HG03565 (cell line): ENCODE data around the gene AKAP8.
"Not testable (repeated sequence)": the region's sequence is repeated elsewhere in the genome, so short reads cannot be mapped to it uniquely, and the experiment has no call there.

ENCODE experiments used
- ATAC-seq: cut with Tn5 transposase; IDR thresholded peaks from one replicate; pipeline ENCODE4 v1.9.1; 2021; ENCODE audit warnings: mild to moderate bottlenecking, moderate library complexity; ENCODE audit not compliant: unreplicated experiment

AKAP8 gene

GRCh38 chr19:15374105-15374651 lies 5.4 kb downstream of the AKAP8 start:
- no peak for ATAC-seq

DNA sequence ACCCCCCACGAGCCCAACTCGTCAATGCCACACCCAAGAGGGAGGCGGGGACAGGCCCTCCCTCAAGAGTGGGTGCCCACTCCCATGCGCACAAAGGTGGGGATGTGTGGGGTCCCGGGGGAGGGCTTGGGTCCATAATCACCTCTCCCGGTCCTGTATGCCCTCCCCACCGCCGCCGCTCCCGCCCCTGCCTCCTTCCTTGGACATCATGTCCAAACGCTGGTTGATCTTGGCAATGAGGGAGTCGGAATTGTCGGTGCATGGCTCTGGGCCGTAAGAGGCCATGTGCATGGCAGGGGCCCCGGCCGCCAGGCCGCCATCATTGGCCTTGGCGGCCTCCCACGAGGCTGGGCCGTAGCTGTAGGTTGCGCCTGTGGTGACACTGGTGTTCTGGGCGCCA lies 5.9 kb downstream of the AKAP8 start:
- ATAC-seq: no peak

- no peak for ATAC-seq
These were observed 6.7 kb downstream of the AKAP8 start for GRCh38 chr19:15372891-15373301.

- ATAC-seq: no peak
These were observed 7.1 kb downstream of the AKAP8 start for GRCh38 chr19:15372470-15372869.

DNA sequence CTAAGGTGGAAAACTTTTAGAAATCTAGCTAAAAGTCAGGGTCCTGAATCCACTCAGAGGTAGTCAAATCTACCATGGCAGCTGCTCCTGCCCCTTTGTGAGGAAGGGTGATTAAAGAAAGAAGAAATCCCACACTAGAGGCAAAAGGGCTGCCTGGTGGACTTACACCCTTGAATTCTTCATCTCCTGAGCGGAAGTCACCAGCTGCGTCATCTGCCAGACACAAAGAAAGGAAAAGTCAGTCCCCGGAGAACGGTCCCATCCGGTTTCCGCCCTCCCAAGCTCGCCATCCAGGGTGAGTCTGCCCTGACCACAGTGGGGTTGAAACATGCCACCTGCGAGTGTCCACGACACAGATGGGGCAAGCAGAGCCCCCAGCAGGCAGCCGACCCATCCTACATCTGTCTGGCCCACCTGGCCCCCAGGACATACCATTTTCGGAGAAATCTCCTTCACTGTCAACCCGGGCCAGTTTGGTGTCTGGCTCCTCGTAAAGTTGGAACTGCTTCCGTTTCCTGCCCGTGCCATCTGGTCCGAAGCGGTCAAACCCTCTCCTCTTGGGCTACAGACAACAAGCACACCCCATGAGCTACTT lies 7.7 kb downstream of the AKAP8 start:
- no peak for ATAC-seq

- ATAC-seq: no peak
These were observed 8.5 kb downstream of the AKAP8 start for GRCh38 chr19:15371119-15371518.

- ATAC-seq: no peak
These were observed 10.0 kb downstream of the AKAP8 start for GRCh38 chr19:15369594-15369891.

- ATAC-seq: no peak
These were observed 10.6 kb downstream of the AKAP8 start for GRCh38 chr19:15368798-15369593.

DNA sequence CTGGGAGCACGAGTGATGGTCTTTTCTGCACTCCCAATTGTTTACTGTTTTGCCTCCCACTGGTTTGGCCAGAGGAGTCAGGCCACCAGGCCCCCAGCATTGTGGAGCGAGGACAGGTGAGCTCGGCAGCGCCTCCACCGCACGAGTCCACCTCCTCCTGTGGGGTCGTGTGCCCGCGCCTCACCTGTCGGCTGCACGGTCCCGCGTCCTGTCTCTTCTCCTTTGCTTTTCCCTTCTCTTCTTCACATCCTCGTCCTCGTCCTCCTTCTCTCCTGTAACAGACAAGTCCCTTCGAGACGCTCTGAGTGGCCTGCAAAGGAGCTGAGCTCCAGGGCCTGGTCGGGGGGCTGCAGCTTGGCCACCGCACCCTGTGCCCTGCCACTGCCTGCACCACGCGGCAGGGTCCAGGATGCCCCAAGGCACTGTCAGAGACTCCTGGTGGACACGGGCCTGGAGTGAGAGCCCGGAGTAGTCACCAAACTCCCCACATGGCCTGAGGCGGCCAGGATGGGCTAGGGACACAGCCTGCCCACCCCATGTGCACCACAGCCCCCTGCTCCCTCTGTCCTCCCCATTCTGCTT lies 11.4 kb downstream of the AKAP8 start:
- ATAC-seq: no peak

DNA sequence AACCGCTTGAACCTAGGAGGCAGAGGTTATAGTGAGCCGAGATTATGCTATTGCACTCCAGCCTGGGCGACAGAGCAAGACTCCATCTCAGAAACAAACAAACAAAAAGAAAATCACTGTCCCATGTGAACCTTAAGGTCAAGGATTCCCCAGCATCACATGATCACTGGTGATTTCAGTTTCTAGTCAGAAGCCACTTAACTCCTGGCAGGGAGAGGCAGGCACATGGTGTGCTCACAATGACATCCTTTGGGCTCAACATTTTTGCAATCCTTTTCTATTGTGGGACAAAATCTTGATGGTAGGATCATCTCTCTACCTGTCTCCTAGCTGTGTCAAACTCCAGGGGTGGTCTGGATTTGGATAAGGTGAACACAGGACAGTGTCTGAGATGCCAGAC lies 12.1 kb downstream of the AKAP8 start:
- ATAC-seq: no peak

- no peak for ATAC-seq
These were observed 14.3 kb downstream of the AKAP8 start for GRCh38 chr19:15365264-15365663.

DNA sequence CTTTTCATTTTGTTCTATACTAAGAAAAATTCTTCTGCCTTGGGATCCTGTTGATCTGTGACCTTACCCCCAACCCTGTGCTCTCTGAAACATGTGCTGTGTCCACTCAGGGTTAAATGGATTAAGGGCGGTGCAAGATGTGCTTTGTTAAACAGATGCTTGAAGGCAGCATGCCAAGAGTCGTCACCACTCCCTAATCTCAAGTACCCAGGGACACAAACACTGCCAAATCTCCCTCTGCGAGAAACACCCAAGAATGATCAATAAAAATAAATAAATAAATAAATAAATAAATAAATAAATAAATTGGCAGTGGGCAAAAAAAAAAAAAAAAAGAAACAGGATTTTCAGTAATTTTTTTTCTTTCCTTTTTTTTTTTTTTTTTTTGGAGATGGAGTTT lies 15.8 kb downstream of the AKAP8 start:
- ATAC-seq: not testable (repeated sequence)

DNA sequence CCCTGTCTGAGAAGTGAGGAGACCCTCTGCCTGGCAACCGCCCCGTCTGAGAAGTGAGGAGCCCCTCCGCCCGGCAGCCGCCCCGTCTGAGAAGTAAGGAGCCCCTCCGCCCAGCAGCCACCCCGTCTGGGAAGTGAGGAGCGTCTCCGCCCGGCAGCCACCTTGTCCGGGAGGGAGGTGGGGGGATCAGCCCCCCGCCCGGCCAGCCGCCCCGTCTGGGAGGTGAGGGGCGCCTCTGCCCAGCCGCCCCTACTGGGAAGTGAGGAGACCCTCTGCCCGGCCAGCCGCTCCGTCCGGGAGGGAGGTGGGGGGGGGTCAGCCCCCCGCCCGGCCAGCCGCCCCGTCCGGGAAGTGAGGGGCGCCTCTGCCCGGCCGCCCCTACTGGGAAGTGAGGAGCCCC lies 16.5 kb downstream of the AKAP8 start:
- ATAC-seq: not testable (repeated sequence)

- ATAC-seq: not testable (repeated sequence)
These were observed 19.6 kb downstream of the AKAP8 start for GRCh38 chr19:15360015-15360414.

- no peak for ATAC-seq
These were observed 20.7 kb downstream of the AKAP8 start for GRCh38 chr19:15358918-15359317.

DNA sequence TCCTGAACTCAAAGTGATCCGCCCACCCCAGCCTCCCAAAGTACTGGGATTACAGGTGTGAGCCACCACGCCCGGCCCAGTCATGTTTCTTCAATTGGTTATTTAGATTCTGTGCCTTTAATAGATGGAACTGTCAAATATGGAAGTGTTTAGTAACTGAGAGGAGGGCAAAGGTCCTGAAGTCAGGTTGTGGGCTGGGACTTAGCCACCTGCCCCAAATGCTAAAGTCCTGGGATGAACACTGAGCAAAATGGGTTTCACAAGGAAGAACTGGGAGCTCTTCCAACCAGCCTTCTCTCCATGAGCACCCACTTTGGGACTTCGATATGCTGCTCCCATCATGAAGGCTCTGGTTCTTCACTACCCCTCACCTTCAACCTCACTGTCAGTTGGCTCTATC lies 21.7 kb downstream of the AKAP8 start:
- ATAC-seq: no peak

DNA sequence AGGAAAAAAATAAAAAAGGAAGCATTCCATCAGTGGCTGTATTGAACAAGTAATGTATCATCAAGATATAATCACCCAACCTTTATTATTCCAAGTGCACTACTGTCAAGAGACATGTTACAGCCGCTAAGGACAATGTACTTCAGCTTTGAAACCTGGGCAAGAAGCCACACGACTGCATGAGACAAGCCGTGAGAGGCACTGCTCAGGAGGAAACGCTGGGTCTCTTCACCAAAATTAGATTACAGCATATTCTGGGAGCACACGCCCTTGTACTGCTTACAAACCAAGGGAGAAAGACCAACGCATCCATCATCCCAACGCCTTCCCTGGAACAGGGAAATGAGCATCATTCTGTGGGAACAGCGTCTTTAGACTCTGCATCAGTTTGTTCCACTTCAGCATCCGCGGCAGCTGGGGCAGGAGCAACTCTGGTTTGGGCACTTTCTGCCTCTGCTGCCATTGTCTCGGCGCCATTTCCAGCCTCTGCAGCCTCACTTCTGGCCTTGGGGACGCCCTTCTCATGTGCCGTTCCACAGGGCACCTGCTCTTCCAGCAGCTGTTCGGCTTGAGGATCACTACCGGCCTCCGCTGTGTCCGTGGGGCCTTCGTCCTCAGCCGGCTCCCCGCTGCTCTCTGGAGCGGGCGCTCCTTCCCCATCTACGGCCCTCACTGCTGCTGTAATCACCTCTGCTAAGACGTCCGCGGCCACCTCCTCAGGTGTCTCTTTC lies 24.9 kb downstream of the AKAP8 start:
- no peak for ATAC-seq

DNA sequence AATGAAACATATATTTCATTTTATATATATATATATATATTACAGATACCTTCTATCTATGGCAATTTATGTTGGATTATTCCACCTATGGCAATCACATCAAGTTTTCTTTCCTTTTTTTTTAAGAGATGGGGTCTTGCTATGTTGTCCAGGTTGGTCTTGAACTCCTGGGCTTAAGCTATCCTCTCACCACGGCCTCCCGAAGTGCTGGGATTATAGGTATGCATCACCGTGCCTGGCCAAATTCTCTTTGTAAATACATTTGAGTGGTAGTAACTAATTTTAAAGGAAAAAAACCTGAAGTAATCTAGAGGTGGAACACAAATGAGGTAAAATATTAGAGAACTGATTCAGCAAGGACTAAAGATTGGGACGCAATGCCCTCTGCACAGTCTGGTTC lies 25.7 kb downstream of the AKAP8 start:
- no peak for ATAC-seq

GRCh38 chr19:15352535-15352934 lies 27.1 kb downstream of the AKAP8 start:
- not testable (repeated sequence) for ATAC-seq

GRCh38 chr19:15341328-15341727 lies 38.3 kb downstream of the AKAP8 start:
- ATAC-seq: not testable (repeated sequence)

- no peak for ATAC-seq
These were observed 39.5 kb downstream of the AKAP8 start for GRCh38 chr19:15340086-15340485.
